ENCODE measurements around the gene ATP13A4.

DNA sequence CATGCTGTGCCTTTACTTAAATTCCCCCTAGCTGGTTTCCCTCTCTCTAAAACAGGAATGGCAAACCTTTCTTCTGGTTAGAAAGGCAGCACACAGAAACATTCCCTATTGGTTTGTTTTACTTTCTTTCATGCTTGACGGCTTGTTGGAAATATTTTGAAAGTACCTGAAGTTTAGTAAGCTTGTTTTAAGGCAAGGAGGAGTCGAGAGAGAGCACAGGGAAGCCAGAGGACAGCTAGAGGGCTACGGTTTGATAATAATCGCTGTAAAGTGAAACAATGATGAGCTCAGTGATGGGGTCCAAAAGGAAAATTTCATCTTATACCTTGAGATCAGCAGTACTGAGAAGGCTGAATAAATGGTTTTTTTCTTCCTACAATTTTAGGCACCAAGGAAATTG lies 64.1 kb downstream of the ATP13A4 start:
- no peak for TF ChIP-seq SUZ12 (IDR thresholded peaks at IDR 0.05; ENCODE audit: extremely low read depth, insufficient read depth, insufficient read length)
- TF ChIP-seq YY1 (IDR thresholded peaks at IDR 0.05; ENCODE audit: insufficient read depth, insufficient read length): no peak
